Natural killer cell (primary cell): ENCODE measurements around the gene TCL1B. TPM values are rescaled to one million over a fixed set of nuclear protein-coding genes. Genes with fewer than 3 reads are reported as not detected.

Experiments used
- ATAC-seq, 3 donors: fragments of 150-1000 bp in 2 of 3; fragments of 200-7000 bp in 1 of 3; cut with Tn5 transposase; 1 replicate in 1 of 3; 2 replicates in 2 of 3; pipeline ENCODE4 v1.10.0; 2021; ENCODE audit warnings: mild to moderate bottlenecking in 2 of 3, moderate library complexity in 2 of 3
- DNase-seq, 2 donors: peaks; one replicate each; pipeline versions ENCODE4 v3.0.0 to v3.0.0-alpha.2; 2013 to 2021; ENCODE audit warnings: mixed read lengths in 1 of 2
- H3K27ac ChIP-seq: one replicate; pipeline ENCODE4 v1.5.1; 2013; ENCODE audit warnings: mild to moderate bottlenecking, low read length
- H3K27me3 ChIP-seq: one replicate; pipeline ENCODE4 v1.6.1; 2013; ENCODE audit warnings: low read length; ENCODE audit not compliant: control insufficient read depth, insufficient read depth
- H3K36me3 ChIP-seq: one replicate; pipeline ENCODE4 v1.6.1; 2013; ENCODE audit warnings: low read length; ENCODE audit not compliant: control insufficient read depth, insufficient read depth
- H3K4me1 ChIP-seq: one replicate; pipeline ENCODE4 v1.6.1; 2013; ENCODE audit warnings: low read length; ENCODE audit not compliant: control insufficient read depth, insufficient read depth
- H3K4me3 ChIP-seq: one replicate; pipeline ENCODE4 v1.5.1; 2013; ENCODE audit warnings: low read length
- H3K9me3 ChIP-seq: one replicate; pipeline ENCODE4 v1.6.1; 2013; ENCODE audit warnings: low read length; ENCODE audit not compliant: control insufficient read depth, insufficient read depth
- H3K27ac Mint-ChIP-seq, 2 donors: one replicate each; pipeline ENCODE4 v1.8.0; 2022; ENCODE audit warnings: mild to moderate bottlenecking in 2 of 2, mixed read lengths in 2 of 2, moderate library complexity in 1 of 2
- H3K27me3 Mint-ChIP-seq, 2 donors: one replicate each; pipeline ENCODE4 v1.8.0; 2022; ENCODE audit warnings: low read depth in 2 of 2, mixed read lengths in 2 of 2
- H3K36me3 Mint-ChIP-seq: one replicate; pipeline ENCODE4 v1.8.0; 2022; ENCODE audit warnings: mixed read lengths
- H3K4me1 Mint-ChIP-seq, 2 donors: one replicate each; pipeline ENCODE4 v1.8.0; 2022; ENCODE audit warnings: mixed read lengths in 2 of 2
- H3K4me3 Mint-ChIP-seq: one replicate; pipeline ENCODE4 v1.8.0; 2022; ENCODE audit warnings: mild to moderate bottlenecking, moderate library complexity, mixed read lengths
- H3K9me3 Mint-ChIP-seq, 2 donors: one replicate each; pipeline ENCODE4 v1.8.0; 2022; ENCODE audit warnings: mixed read lengths in 2 of 2
- CTCF ChIP-seq: fragments of 200-600 bp; IDR thresholded peaks from one replicate; pipeline ENCODE4 v1.8.0; 2022; ENCODE audit warnings: antibody characterized with exemption
- WGBS: methylation state at CpG from one replicate; pipeline ENCODE4 v1.1.7; 2013; ENCODE audit warnings: missing lambda C conversion rate; ENCODE audit not compliant: insufficient coverage; 5-methylcytosine and 5-hydroxymethylcytosine counted together
- intact Hi-C: fragments of 100-400 bp; cut with micrococcal nuclease; formaldehyde crosslinking; loops from one replicate; pipeline ENCODE4 v1.14.2; 2022
- total RNA-seq, 4 donors: library from RNA; stranded (reverse); fragments of 120-200 nt in 1 of 4; gene quantifications; one replicate each; pipeline versions ENCODE4 v1.2.3 to v1.2.4, GENCODE V29; 2013 to 2022

Gene TCL1B
- total RNA-seq, 3 donors from 2014 or later (not counting 1 experiment from before 2014, with no cell fraction given) = not detected

- no peak overlapping the region for H3K4me3 ChIP-seq
These were observed 33.5 kb upstream of the TCL1B start for GRCh38 chr14:95652690-95653089.

DNA sequence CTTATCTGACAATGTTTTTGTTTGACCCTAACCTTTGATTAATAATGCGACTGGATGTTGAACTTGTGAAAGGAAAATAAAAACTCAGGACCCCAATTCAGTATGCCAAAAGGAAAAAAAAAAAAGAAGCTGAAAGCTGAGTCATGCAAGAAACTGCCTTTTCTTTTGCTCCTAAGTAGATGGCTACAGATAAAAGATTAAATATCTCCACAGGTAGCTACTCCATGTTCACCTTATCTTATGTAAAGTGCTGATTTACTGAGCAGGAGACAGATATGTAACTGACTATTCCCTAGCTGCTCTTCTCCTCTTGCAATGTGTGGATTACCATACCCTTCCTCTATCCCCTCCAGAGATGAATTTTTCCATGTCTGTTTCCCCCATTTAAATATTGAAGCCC is 30.8 kb upstream of the TCL1B start:
- intact Hi-C loops = no loop called here
- H3K4me3 Mint-ChIP-seq = no peak overlapping the region
- no peaks in the 10 kb centered on the region for H3K27me3 ChIP-seq
- no peaks in the 10 kb centered on the region for H3K36me3 ChIP-seq
- no peak overlapping the region for H3K27ac Mint-ChIP-seq
- no peaks in the 10 kb centered on the region for H3K9me3 Mint-ChIP-seq
- no peak overlapping the region for H3K4me3 ChIP-seq
- H3K9me3 ChIP-seq = no peaks in the 10 kb centered on the region
- no peak overlapping the region for H3K27ac ChIP-seq
- ATAC-seq (no peak), DNase-seq (no peak)
- H3K4me1 ChIP-seq = no peaks in the 10 kb centered on the region
- H3K27me3 Mint-ChIP-seq = peaks cover 2 to 25% of the 10 kb centered on the region in 2 donors
- no peak for TF ChIP-seq CTCF
- H3K4me1 Mint-ChIP-seq = no peaks in the 10 kb centered on the region
- WGBS = no CpG with 5 or more reads among the region's 1 CpG
- H3K36me3 Mint-ChIP-seq = no peaks in the 10 kb centered on the region

More at GRCh38 chr14:95652690-95653089, 33.5 kb upstream of the TCL1B start:
- Mint-ChIP-seq H3K27ac (no peak overlapping the region), H3K27me3 (peaks cover 9 to 38% of the 10 kb centered on the region in 2 donors), H3K36me3 (no peaks in the 10 kb centered on the region), H3K4me3 (no peak overlapping the region), H3K4me1 (no peaks in the 10 kb centered on the region), H3K9me3 (no peaks in the 10 kb centered on the region)
- no peaks in the 10 kb centered on the region for H3K4me1 ChIP-seq
- no peaks in the 10 kb centered on the region for H3K9me3 ChIP-seq
- no peak overlapping the region for H3K27ac ChIP-seq
- H3K36me3 ChIP-seq = no peaks in the 10 kb centered on the region
- no peak for DNase-seq
- ATAC-seq = no peak
- H3K27me3 ChIP-seq = no peaks in the 10 kb centered on the region
- WGBS = 65% methylated on average over 2 of the region's 2 CpGs
- no peak for TF ChIP-seq CTCF
- intact Hi-C loops = no loop called here

DNA sequence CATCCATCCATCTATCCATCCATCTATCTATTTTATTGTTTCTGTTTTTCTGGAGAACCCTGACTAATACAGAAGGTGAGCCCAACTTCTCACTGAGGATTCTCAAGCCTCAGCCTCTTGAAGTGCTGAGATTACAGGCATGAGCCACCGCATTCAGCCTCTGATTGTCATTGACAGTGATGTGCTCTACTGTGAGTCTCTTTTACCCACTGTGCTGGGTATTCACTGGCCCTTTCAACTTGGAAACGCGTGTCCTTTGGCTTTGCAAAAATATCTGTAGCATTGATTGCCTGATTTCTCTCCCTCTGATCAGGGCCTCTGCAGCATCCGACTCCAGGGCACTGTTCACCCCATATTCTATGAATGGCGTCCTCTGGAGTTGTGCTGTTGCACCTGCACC is 29.6 kb upstream of the TCL1B start:
- WGBS = 92% methylated on average over 5 of the region's 5 CpGs
- no peaks in the 10 kb centered on the region for H3K9me3 ChIP-seq
- H3K36me3 ChIP-seq = no peaks in the 10 kb centered on the region
- intact Hi-C loops = no loop called here
- H3K27me3 ChIP-seq = no peaks in the 10 kb centered on the region
- H3K4me1 ChIP-seq = no peaks in the 10 kb centered on the region
- H3K27ac ChIP-seq = no peak overlapping the region
- no peak for TF ChIP-seq CTCF
- no peak for ATAC-seq
- no peaks in the 10 kb centered on the region for H3K36me3 Mint-ChIP-seq
- no peak overlapping the region for H3K4me3 Mint-ChIP-seq
- no peak overlapping the region for H3K4me3 ChIP-seq
- no peak for DNase-seq
- H3K9me3 Mint-ChIP-seq = no peaks in the 10 kb centered on the region
- no peak overlapping the region for H3K27ac Mint-ChIP-seq
- peaks cover 2 to 34% of the 10 kb centered on the region in 2 donors for H3K27me3 Mint-ChIP-seq
- no peaks in the 10 kb centered on the region for H3K4me1 Mint-ChIP-seq

- Mint-ChIP-seq H3K4me1 (no peaks in the 10 kb centered on the region), H3K36me3 (no peaks in the 10 kb centered on the region), H3K4me3 (no peak overlapping the region), H3K27me3 (peaks cover 6 to 39% of the 10 kb centered on the region in 2 donors), H3K27ac (no peak overlapping the region), H3K9me3 (no peaks in the 10 kb centered on the region)
- H3K36me3 ChIP-seq = no peaks in the 10 kb centered on the region
- H3K27me3 ChIP-seq = no peaks in the 10 kb centered on the region
- H3K27ac ChIP-seq = no peak overlapping the region
- DNase-seq = no peak
- no peak overlapping the region for H3K4me3 ChIP-seq
- no peaks in the 10 kb centered on the region for H3K9me3 ChIP-seq
- no peaks in the 10 kb centered on the region for H3K4me1 ChIP-seq
- 67% methylated on average over 4 of the region's 4 CpGs for WGBS
- ATAC-seq = no peak
- intact Hi-C loops = no loop called here
- TF ChIP-seq CTCF = no peak
These were observed 28.8 kb upstream of the TCL1B start for GRCh38 chr14:95657454-95657853.
